ENCODE results near the gene FGD6.

DNA sequence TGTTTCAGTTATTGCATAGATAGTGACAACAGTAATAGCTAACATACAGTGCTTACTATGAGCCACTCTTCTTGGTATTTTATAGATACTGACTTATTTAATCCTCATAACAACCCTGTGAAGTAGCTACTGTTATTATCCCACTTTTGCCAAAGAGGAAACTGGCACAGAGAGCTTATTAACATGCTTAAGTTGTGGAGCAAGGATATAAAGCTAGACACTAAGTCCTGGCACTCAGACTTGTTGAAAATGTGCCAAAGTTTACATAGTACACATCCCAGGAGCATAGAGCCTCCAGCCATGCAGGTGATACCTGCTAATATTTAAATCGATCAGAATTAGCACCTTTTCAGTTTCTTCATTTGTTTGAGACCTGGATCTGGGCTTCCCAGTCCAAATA lies 42.1 kb upstream of the FGD6 start:
- TF ChIP-seq, protein P1, sequence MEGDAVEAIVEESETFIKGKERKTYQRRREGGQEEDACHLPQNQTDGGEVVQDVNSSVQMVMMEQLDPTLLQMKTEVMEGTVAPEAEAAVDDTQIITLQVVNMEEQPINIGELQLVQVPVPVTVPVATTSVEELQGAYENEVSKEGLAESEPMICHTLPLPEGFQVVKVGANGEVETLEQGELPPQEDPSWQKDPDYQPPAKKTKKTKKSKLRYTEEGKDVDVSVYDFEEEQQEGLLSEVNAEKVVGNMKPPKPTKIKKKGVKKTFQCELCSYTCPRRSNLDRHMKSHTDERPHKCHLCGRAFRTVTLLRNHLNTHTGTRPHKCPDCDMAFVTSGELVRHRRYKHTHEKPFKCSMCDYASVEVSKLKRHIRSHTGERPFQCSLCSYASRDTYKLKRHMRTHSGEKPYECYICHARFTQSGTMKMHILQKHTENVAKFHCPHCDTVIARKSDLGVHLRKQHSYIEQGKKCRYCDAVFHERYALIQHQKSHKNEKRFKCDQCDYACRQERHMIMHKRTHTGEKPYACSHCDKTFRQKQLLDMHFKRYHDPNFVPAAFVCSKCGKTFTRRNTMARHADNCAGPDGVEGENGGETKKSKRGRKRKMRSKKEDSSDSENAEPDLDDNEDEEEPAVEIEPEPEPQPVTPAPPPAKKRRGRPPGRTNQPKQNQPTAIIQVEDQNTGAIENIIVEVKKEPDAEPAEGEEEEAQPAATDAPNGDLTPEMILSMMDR (IDR thresholded peaks at IDR 0.05): no peak
- TF ChIP-seq POLR2AphosphoS5 (IDR thresholded peaks at IDR 0.05) (no peak), POLR2A (IDR thresholded peaks at IDR 0.05) (no peak), EP300 (IDR thresholded peaks at IDR 0.05) (no peak)
